Natural killer cell (primary cell): ENCODE measurements around the gene P2RX6. TPM values are rescaled to one million over a fixed set of nuclear protein-coding genes. Genes with fewer than 3 reads are reported as not detected.

Experiments used
- ATAC-seq, 3 donors: fragments of 150-1000 bp in 2 of 3; fragments of 200-7000 bp in 1 of 3; cut with Tn5 transposase; 1 replicate in 1 of 3; 2 replicates in 2 of 3; pipeline ENCODE4 v1.10.0; 2021; ENCODE audit warnings: mild to moderate bottlenecking in 2 of 3, moderate library complexity in 2 of 3
- DNase-seq, 2 donors: peaks; one replicate each; pipeline versions ENCODE4 v3.0.0 to v3.0.0-alpha.2; 2013 to 2021; ENCODE audit warnings: mixed read lengths in 1 of 2
- H3K27ac ChIP-seq: one replicate; pipeline ENCODE4 v1.5.1; 2013; ENCODE audit warnings: mild to moderate bottlenecking, low read length
- H3K27me3 ChIP-seq: one replicate; pipeline ENCODE4 v1.6.1; 2013; ENCODE audit warnings: low read length; ENCODE audit not compliant: control insufficient read depth, insufficient read depth
- H3K36me3 ChIP-seq: one replicate; pipeline ENCODE4 v1.6.1; 2013; ENCODE audit warnings: low read length; ENCODE audit not compliant: control insufficient read depth, insufficient read depth
- H3K4me1 ChIP-seq: one replicate; pipeline ENCODE4 v1.6.1; 2013; ENCODE audit warnings: low read length; ENCODE audit not compliant: control insufficient read depth, insufficient read depth
- H3K4me3 ChIP-seq: one replicate; pipeline ENCODE4 v1.5.1; 2013; ENCODE audit warnings: low read length
- H3K9me3 ChIP-seq: one replicate; pipeline ENCODE4 v1.6.1; 2013; ENCODE audit warnings: low read length; ENCODE audit not compliant: control insufficient read depth, insufficient read depth
- H3K27ac Mint-ChIP-seq, 2 donors: one replicate each; pipeline ENCODE4 v1.8.0; 2022; ENCODE audit warnings: mild to moderate bottlenecking in 2 of 2, mixed read lengths in 2 of 2, moderate library complexity in 1 of 2
- H3K27me3 Mint-ChIP-seq, 2 donors: one replicate each; pipeline ENCODE4 v1.8.0; 2022; ENCODE audit warnings: low read depth in 2 of 2, mixed read lengths in 2 of 2
- H3K36me3 Mint-ChIP-seq: one replicate; pipeline ENCODE4 v1.8.0; 2022; ENCODE audit warnings: mixed read lengths
- H3K4me1 Mint-ChIP-seq, 2 donors: one replicate each; pipeline ENCODE4 v1.8.0; 2022; ENCODE audit warnings: mixed read lengths in 2 of 2
- H3K4me3 Mint-ChIP-seq: one replicate; pipeline ENCODE4 v1.8.0; 2022; ENCODE audit warnings: mild to moderate bottlenecking, moderate library complexity, mixed read lengths
- H3K9me3 Mint-ChIP-seq, 2 donors: one replicate each; pipeline ENCODE4 v1.8.0; 2022; ENCODE audit warnings: mixed read lengths in 2 of 2
- CTCF ChIP-seq: fragments of 200-600 bp; IDR thresholded peaks from one replicate; pipeline ENCODE4 v1.8.0; 2022; ENCODE audit warnings: antibody characterized with exemption
- WGBS: methylation state at CpG from one replicate; pipeline ENCODE4 v1.1.7; 2013; ENCODE audit warnings: missing lambda C conversion rate; ENCODE audit not compliant: insufficient coverage; 5-methylcytosine and 5-hydroxymethylcytosine counted together
- intact Hi-C: fragments of 100-400 bp; cut with micrococcal nuclease; formaldehyde crosslinking; loops from one replicate; pipeline ENCODE4 v1.14.2; 2022
- total RNA-seq, 4 donors: library from RNA; stranded (reverse); fragments of 120-200 nt in 1 of 4; gene quantifications; one replicate each; pipeline versions ENCODE4 v1.2.3 to v1.2.4, GENCODE V29; 2013 to 2022

P2RX6 gene
- total RNA-seq, 3 donors from 2014 or later (not counting 1 experiment from before 2014, with no cell fraction given): 0.14 to 0.93 (median 0.18) TPM

- no peaks in the 10 kb centered on the region for H3K27me3 Mint-ChIP-seq
- Histone ChIP-seq H3K4me1 (peaks cover 20% of the 10 kb centered on the region), H3K27ac (no peak overlapping the region), H3K4me3 (no peak overlapping the region), H3K9me3 (no peaks in the 10 kb centered on the region), H3K27me3 (no peaks in the 10 kb centered on the region), H3K36me3 (peaks cover 16% of the 10 kb centered on the region)
- H3K27ac Mint-ChIP-seq: no peak overlapping the region
- H3K36me3 Mint-ChIP-seq: no peaks in the 10 kb centered on the region
- ATAC-seq (no peak), DNase-seq (no peak)
- no peak for TF ChIP-seq CTCF
- 99% methylated on average over 7 of the region's 7 CpGs for WGBS
- H3K9me3 Mint-ChIP-seq: no peaks in the 10 kb centered on the region
- intact Hi-C loops: no loop called here
- peaks cover 14 to 25% of the 10 kb centered on the region in 2 donors for H3K4me1 Mint-ChIP-seq
- H3K4me3 Mint-ChIP-seq: no peak overlapping the region
Observed at GRCh38 chr22:20985720-20986119, 29.2 kb upstream of the P2RX6 start.

- no peaks in the 10 kb centered on the region for H3K9me3 Mint-ChIP-seq
- H3K4me1 Mint-ChIP-seq: peaks cover 14 to 22% of the 10 kb centered on the region in 2 donors
- DNase-seq (no peak), ATAC-seq (no peak)
- H3K36me3 Mint-ChIP-seq: no peaks in the 10 kb centered on the region
- Histone ChIP-seq H3K4me1 (peaks cover 13% of the 10 kb centered on the region), H3K27ac (no peak overlapping the region), H3K36me3 (peaks cover 16% of the 10 kb centered on the region), H3K9me3 (no peaks in the 10 kb centered on the region), H3K4me3 (no peak overlapping the region), H3K27me3 (no peaks in the 10 kb centered on the region)
- TF ChIP-seq CTCF: no peak
- intact Hi-C loops: no loop called here
- 95% methylated on average over 1 of the region's 1 CpG for WGBS
- H3K4me3 Mint-ChIP-seq: no peak overlapping the region
- no peak overlapping the region for H3K27ac Mint-ChIP-seq
- no peaks in the 10 kb centered on the region for H3K27me3 Mint-ChIP-seq
Observed at GRCh38 chr22:20986365-20986764, 28.6 kb upstream of the P2RX6 start.

- no peak overlapping the region for H3K27ac ChIP-seq
- no peak for TF ChIP-seq CTCF
- peaks cover 9% of the 10 kb centered on the region for H3K4me1 ChIP-seq
- peaks cover 12 to 13% of the 10 kb centered on the region in 2 donors for H3K4me1 Mint-ChIP-seq
- H3K36me3 Mint-ChIP-seq: no peaks in the 10 kb centered on the region
- DNase-seq (no peak), ATAC-seq (no peak)
- peaks cover 25% of the 10 kb centered on the region for H3K36me3 ChIP-seq
- H3K27me3 ChIP-seq: no peaks in the 10 kb centered on the region
- no peak overlapping the region for H3K27ac Mint-ChIP-seq
- no peak overlapping the region for H3K4me3 Mint-ChIP-seq
- 98% methylated on average over 14 of the region's 14 CpGs for WGBS
- no peaks in the 10 kb centered on the region for H3K27me3 Mint-ChIP-seq
- no peaks in the 10 kb centered on the region for H3K9me3 ChIP-seq
- H3K9me3 Mint-ChIP-seq: no peaks in the 10 kb centered on the region
- intact Hi-C loops: no loop called here
- H3K4me3 ChIP-seq: no peak overlapping the region
Observed at GRCh38 chr22:20987375-20987774, 27.6 kb upstream of the P2RX6 start.

- no peaks in the 10 kb centered on the region for H3K9me3 Mint-ChIP-seq
- peaks cover 5% of the 10 kb centered on the region in 2 donors for H3K4me1 Mint-ChIP-seq
- Histone ChIP-seq H3K36me3 (peaks cover 29% of the 10 kb centered on the region), H3K4me1 (no peaks in the 10 kb centered on the region), H3K4me3 (no peak overlapping the region), H3K27me3 (no peaks in the 10 kb centered on the region), H3K9me3 (no peaks in the 10 kb centered on the region), H3K27ac (no peak overlapping the region)
- 96% methylated on average over 16 of the region's 16 CpGs for WGBS
- intact Hi-C loops: no loop called here
- no peaks in the 10 kb centered on the region for H3K36me3 Mint-ChIP-seq
- no peak for TF ChIP-seq CTCF
- ATAC-seq (no peak), DNase-seq (no peak)
- H3K27ac Mint-ChIP-seq: no peak overlapping the region
- H3K4me3 Mint-ChIP-seq: no peak overlapping the region
- no peaks in the 10 kb centered on the region for H3K27me3 Mint-ChIP-seq
Observed at GRCh38 chr22:20988573-20989322, 26.2 kb upstream of the P2RX6 start.
